Stimulated activated CD8-positive, alpha-beta memory T cell treated with anti-CD3 and anti-CD28 coated beads, Interleukin-7, amount 100 ng/mL, for 1 hour (primary cell): ENCODE data around the gene LPGAT1.
"Not testable (repeated sequence)": the region's sequence is repeated elsewhere in the genome, so short reads cannot be mapped to it uniquely, and the experiment has no call there.

Source experiments
- DNase-seq, 2 donors: peaks; one replicate each; pipeline ENCODE4 v3.0.0-alpha.2; 2020; ENCODE audit warnings: low read depth in 2 of 2

Gene LPGAT1

DNA sequence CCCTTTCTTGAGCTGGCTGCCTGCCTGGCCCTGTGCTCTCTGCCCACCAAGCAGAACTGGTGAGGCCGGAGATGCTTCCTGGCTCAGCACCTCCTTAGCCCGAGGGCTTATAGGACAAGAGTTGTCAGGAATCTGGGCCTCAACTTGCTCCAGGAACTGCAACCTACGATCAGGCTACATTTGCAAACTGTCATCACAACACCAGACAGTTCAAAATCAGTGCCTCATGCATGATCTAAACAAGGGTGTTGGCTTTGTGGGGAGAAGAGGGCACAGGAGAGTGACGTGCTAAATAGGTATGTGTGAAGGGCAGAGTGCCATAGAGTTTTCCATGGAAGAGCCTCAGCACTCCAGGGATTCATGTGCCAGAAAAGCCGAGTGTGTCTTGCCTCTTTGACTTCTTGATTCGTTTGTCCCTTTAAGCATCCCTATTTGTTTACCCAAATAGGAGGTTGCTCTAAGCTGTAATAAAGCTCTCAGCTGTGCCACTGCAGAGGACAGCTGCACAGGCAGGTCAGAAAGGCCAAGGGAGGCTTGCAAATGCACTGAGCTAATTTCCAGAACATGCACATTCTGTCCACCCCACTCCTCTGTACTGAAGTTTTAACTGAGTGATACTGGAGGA is 125.0 kb downstream of the LPGAT1 start:
- DNase-seq = no peak

DNA sequence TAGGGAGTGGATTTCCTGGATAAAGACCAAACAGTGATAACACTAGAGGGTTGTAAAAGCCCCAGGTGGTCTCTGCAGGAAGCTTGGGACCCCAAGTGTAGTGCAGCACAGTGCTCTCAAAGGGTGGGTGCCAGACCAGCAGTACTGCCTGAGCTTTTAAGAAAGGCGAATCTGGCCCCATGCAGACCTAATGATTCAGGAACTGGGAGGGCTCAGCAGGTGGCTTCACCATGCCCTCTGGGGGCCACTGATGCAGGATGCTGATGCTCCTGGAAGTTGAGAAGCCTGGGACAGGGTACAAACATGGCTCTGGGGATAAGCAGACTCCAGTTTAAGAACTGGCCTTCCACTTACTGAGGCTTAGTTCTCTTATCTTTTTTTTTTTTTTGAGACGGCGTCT is 126.0 kb downstream of the LPGAT1 start:
- no peak for DNase-seq

DNA sequence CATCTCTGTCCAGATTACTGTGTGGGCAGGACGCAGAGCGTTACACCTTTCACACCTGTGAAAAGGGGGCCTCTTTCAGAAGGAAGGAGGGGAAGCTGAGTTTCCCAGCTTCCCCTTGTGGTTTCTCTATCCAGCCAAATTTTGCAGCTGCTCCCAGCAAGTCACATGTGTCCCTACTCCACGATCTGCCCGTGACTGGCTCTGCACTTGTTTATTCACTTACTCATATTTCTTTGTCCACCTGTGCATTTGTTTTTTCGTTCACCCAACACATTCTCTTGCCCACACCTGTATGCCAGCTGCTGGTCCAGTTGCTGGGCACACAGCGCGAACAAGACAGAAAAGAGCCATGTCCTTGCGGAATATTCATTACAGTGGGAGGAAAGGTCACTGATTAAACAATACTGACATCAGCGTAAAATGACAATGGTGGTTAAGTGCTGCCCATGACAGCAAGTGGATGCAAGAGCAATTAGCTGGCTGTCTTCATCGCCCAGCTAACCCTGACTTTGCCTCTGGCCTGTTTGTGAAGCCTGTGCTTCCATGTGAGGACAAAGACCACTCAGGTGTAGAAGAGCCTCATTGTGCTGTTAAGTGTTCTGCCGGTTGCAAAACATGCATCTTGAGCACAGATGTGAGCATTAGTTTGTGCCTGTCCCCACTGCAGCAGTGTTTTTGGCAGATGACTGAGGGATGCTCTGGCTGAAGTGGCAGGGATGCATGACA is 126.6 kb downstream of the LPGAT1 start:
- no peak for DNase-seq

DNA sequence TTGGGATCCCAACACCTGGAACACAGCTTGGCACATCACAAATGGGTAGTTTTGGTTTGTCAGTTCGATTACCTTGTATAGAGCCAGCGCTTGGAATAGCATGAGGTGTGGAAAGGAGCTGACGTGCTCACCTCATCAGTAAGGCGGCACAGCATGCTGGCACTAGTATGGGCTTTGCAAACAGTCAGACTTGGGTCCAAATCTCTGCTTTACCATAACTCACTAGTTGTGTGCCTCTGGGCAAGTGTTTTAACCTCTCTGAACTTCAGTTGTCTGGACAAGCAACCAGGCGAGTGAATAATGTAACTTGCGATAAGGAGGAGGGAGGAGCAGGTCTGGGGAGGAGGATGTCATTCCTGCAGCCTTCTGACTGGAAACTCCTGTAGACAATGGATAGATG is 128.8 kb downstream of the LPGAT1 start:
- no peak for DNase-seq

DNA sequence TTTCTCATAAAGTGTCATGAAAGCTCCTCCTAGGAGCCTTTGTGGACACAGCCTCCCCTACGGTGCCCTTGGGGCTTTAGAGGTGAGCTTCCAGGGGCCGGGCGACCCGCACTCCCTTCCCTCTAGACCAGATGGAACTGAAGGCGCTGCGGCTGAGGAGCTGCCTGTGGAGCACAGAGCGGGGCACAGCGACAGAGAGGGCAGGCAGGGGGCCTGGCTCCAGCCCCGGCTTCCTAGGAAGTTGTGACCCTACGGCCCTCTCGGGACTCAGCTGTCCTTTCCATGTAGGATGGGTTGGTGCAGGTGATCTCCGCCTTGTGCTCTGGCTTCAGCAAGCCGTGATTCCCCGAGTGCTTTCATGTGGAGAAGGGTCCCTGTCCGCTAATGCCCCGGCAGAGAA is 131.5 kb downstream of the LPGAT1 start:
- no peak for DNase-seq

DNA sequence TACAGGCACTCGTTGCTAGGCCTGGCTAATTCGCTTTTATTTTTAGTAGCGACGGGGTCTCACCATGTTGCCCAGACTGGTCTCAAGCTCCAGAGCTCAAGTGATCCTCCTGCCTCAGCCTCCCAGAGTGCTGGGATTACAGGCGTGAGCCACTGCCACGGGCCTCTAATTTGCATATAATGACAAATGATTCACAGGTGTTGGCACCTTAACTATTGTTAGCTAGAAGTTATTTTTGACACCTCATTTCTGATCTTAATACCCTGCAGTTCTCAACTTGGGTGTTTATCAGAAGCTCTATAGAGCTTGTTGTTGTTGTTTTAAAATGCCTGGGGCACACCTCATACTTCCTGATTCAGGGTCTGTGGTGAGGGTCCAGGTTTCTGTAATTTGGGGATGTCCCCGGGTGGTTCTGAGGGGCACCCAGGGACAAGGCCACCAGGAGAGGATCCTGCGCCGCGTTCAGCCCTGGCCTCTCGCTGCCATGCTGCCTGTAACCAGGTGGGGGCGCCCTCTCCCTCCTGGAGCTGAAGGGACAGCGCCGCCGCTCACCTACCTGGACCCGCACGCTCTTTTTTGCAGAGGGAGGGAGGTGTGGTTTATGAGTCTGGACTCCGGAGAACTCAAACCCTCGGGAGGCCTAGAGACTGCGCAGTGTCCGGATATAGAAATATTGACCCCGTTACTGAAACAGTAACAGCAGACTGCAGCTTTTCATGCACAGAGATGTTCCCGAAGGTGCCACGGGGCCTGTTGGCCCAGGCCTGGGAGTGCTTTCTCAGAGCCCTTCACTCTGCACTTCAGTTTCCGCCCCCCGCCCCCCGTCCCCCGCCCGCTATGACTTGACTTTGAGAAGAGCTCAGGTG is 132.2 kb downstream of the LPGAT1 start:
- peak; percentile 58 to 74 for DNase-seq

DNA sequence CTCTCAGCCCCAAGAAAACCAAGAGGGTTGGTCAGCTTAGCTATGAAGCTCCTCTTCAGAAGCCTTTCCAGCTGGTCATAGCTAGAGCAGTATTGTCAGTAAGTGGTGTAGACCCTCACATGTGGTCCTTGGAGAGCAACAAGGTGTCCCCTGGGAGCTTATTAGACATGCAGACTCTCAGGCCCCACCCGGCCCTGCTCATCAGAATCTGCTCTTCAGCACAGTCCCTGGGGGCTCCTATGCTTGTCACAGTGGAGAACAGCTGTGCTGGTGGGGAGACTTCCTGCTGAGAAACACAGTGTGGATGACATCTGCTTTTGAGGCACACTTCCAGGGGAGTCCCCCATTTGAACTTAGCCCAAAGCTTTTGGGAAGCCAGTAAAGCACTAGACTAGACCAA is 133.2 kb downstream of the LPGAT1 start:
- DNase-seq = no peak

DNA sequence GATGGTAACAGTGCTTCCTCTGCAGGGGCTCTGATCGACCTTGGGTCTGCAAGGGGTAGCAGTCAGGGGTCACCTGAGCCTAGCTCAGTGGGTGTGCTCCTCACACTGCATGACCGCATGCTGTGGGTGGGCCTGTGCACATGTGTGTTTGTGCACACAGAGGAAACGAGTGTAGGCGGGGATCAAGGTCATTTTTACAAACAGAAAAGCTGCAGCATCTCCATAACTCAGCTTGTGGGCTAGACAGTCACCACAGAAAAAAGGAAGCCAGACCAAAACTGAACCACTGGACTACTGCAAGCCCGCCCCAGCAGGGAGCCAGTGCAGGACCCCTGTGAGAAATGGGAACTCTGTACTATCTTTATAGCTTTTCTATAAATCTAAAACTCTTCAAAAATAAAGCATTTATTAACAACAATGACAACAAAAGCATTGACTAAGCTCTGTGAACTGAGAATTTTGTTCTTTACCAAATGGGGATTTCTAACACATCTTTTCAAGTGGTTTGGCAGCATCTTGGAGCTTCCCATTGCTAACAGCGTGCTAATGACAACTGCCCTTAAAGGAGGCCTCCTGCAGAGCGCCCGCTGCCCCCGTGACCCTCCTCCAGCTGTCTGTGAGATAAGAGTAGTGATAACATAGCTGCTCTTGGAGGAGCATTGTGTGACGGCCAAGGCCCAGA is 135.3 kb downstream of the LPGAT1 start:
- no peak for DNase-seq

DNA sequence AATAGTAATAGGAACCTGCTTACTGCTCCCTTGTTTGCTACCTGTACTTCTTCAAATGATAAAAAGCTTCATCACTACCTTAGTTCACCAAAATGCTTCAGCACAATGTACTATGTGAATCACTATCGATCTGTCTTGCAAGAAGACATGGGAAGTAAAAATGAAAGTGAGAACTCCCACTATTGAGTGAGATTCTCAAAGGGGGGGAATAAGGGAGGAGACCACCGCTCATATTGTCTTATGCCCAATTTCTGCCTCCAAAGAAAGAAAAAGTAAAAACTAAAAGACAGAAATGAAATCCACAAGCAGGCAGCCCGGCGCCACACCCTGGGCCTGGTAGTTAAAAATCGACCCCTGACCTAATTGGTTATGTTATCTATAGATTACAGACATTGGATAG is 136.7 kb downstream of the LPGAT1 start:
- DNase-seq = not testable (repeated sequence)
